ENCODE data around the gene FRYL.
"Not testable (repeated sequence)": the region's sequence is repeated elsewhere in the genome, so short reads cannot be mapped to it uniquely, and the experiment has no call there.

FRYL gene

DNA sequence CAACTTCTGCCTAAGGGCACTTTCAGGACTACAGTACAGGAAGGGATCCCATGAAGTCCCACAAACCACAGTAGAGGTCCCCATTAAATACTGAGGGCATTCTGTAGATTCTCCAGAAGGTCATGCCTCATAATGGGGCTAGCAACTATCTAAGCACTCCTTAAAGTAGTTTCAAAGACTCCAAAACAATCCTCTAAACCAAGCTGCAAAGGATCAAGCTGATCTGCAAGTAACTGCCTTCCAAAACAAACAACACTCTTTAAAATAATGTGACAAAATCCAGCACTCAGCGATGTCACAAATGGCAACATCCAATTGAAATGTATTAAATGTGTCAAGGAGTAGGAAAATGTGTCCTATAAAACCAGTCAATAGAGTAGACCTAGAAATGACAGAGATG lies 118.7 kb downstream of the FRYL start:
- DNase-seq (ENCODE audit: low spot score), result no peak

DNA sequence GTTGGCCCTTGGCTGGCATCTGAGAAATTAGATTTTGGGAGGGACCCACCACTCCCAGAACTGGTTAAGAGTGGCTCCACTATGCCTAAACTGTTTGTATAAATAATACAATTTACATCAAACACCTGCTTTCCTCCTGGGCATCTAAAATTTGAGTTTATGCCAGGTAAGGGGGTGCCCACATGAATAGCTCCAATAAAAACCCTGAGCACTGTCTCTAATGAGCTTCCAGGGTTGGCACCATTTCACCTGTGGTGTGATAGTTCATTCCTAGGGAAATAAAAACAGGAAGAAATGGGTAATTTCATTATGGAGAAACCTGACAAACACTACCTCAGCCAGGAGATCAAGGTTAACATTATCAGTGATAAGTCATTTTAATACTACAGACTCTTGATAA lies 119.7 kb downstream of the FRYL start:
- DNase-seq (ENCODE audit: low spot score), result no peak

DNA sequence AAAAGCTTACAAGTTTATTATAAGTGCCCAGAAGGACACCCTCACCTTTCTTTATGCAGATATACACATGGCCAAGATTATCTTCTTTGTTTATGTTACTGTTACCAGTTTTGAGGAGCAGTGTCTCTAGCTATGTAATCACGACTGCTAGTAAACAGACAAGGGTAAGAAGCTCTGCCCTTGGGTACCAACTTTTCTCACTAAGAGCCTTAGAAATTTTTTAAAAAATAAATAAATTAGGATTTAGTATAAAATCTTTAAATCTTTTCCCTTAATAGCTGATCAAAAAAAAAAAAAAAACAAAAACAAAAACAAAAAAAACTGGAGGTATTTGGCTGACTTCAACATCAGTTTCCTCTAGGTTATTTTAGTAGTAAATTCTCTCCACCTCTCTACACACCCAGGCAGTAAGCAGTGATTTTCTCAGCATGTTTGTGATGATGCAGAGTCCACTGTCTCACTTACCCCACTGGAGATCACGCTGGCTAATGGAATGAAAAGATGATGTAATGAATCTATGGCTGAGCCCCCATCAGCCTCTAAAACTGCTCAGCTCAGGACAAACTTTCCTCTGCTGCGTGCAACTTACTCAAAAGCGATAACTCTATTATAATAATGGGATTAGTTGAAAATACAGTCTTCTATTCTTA lies 125.9 kb downstream of the FRYL start:
- no peak for DNase-seq (ENCODE audit: low spot score)

DNA sequence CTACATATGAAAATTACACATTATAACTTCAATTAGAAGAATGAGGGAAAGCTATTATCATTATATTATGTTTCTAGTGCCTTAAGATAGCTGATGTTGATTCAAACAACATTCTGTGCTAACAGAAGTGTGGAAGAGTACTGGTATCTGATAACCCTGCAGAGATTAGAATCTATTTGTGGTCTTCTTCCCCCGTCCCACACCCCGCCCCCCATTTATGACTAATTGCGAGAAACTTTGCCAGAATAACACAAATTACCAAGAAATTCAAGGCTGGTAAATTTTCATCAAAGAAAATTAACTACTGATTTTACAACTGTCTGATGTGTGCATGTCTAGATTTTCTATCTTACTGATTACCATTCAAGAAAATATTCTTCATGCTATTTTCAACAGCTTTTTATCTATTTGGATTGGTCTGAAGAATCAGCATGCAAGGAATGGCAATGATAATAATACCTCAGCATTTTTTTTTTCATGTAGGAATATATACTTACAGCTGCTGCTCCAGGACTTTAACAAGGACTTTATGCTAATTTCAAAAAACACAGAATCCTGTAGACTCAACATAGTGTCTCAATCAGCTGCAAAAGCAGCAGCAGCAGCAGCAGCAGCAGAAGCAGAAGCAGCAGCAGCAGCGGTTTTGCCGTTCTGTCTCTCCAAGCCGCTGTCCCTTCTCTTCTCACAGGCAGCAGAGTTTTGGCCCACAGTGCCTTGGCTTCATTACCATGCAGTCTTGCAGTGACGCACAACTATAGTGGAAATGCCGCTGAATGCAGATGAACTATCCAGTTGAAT lies 126.7 kb downstream of the FRYL start:
- peak; percentile 77 for DNase-seq (ENCODE audit: low spot score)

DNA sequence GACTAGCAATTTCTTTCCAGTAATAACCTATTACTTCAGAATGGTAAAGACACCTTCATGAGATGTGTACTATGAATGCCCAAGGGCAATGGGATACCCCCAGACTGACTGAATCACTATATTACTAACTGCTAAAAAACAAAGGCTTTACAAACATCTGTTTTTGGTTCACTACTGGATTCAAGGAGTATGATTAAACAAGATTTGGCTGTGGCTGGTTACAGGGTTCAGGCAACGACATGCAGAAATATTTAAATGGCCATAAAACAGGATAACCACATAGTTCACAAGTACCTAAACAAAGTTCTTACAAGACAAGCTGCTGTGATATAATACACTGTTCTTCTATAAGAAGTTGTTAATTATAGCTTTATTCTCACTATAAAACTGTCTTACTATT lies 128.2 kb downstream of the FRYL start:
- DNase-seq (ENCODE audit: low spot score), result no peak

DNA sequence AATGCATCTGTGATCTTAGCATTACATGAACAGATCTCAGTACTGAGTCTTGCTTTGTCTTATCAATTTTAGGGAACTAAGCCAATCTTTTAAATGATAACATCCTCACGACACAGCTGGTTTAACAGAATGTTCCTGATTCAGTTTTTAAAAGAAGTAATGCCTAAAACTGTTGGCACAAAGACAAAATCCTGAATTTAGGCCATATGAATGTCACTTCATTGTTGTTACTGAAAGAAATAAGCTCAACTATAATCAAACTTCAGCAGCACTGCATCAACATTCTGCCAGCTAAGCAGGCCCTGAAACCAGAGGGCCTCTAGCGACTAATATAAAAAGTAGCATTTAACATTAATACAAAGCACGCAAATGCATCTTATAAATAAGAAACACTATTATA lies 130.6 kb downstream of the FRYL start:
- no peak for DNase-seq (ENCODE audit: low spot score)

DNA sequence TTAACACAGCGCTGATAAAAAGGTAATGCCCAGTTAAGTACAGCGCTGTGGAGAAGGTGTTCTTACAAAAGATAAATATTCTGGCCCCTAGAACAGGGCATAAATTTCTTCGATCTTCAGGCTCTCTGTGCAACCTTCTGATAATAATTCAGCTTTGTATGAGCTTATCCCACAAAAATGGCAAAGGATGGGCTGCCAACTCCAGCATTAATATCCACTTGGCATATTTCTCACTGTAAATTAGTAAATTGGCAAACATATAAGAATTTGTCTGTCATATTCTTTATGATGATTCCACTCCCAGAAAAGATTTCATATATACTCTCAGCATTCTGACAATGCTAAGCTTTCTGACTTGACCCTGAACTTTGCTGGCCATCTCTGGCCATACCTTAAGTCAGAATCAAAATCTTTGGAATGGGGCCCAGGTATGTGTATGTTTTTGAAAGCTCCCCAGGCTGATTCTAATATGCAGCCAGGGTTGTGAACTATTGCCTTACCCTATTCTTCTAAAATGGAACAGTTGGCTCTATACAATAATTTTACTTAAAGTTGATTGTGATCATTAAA lies 134.8 kb downstream of the FRYL start:
- no peak for DNase-seq (ENCODE audit: low spot score)

DNA sequence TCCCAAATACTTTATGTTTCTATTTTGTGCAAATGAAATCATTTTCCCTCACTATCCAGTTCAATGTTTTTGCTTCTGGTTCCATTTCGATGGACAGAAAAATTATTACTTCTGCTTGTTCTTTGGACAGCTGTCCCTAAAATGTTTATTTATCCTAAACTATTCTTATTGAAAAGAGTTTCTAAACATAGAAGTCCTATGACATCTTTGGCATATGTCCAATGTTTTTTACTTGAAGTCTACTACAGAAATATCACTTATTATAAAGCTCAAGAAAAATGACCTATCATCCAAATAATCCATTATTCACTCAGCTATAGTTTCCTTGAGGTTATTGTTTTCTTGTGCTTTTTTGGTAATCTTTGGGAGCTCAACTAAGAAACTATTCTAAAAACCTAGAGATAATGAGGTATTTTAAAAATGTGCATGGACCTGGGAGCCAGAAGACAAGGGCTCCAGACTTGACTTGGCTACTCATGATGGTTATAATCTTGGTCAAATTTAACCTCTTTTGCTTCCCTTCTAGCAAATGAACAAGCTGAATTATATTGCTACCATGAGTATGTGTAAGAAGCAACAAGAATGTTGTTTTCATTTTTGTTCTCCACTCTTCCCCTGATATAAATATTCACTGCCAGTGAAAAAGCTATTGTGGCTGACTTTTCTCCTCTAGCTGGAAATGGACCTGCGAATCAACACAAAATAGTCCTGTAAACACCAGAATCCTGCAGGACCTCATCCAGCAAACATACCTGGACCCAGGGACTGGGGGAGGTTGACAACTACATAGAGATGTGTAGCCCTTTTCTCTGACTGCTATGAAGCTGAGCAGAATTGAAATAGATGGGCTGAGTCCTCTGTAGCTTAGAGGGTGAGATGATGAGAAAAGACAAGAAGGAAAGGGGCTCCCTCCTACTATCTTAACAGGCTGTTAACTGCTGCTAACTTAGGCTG lies 137.4 kb downstream of the FRYL start:
- DNase-seq (ENCODE audit: low spot score), result no peak

DNA sequence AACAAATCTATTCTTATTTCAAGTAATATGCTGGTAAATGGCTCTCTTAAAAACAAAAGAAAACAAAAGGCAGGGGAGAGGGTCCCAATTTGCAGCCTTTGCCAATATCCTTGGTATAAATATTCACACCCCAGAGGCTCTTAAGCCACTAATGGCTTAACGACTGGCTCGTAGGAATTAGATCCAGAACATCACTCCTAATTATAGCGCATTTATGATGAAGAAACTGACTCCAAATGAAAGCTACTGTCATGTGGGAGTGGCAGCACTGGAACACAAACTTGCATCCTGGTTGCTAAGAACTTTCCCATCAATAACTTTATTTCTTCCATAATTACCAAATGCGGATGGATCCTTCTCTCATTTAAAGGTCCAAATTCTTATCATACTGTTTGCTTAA lies 138.7 kb downstream of the FRYL start:
- no peak for DNase-seq (ENCODE audit: low spot score)

DNA sequence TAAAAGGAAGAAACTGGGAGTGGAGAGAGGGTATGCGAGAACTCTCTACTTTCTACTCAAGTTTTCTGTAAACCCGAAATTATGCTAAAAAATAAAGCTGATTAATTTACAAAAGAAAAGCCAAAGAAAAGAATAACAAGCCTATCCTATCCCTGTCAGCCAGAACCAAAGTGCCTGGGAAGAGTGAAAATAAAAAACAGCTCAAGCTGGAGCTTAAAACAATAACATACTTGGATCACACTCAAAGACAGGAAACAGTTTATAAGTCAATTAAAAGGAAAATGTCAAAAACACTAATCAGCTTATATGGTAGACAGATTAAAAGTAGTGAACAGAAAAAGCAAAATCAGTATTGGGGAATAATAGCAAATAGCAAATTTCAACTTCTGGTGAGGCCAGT lies 139.4 kb downstream of the FRYL start:
- no peak for DNase-seq (ENCODE audit: low spot score)

DNA sequence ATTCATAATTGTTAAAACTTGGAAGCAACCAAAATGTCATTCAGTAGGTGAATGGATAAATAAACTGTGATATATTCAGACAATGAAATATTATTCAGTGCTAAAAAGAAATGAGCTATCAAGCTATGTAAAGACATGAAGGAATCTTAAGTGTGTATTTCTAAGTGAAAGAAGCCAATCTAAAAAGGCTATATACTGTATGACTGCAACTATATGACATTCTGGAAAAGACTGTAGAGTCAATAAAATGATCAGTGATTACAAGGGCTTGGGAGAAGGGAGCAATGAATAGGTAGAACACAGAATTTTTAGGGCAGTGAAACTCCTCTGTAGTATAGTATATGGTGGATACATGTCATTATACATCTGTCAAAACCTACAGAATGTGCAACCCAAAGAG lies 139.9 kb downstream of the FRYL start:
- DNase-seq (ENCODE audit: low spot score), result no peak

DNA sequence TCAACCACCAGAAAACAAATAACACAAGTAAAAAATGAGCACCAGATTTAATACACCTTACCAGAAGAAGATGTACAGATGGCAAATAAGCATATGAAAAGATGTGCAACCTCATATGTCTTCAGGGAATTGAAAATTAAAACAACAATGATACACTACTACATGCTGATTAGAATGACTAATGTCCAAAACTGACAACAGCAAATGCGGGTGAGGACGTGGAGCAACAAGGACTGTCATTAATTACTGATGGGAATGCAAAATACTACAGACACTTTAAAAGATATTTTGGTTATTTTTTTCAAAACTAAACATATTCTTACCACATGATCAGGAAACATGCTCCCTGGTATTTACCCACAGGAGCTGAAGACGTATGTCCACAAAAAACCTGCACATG lies 140.3 kb downstream of the FRYL start:
- DNase-seq (ENCODE audit: low spot score), result no peak

DNA sequence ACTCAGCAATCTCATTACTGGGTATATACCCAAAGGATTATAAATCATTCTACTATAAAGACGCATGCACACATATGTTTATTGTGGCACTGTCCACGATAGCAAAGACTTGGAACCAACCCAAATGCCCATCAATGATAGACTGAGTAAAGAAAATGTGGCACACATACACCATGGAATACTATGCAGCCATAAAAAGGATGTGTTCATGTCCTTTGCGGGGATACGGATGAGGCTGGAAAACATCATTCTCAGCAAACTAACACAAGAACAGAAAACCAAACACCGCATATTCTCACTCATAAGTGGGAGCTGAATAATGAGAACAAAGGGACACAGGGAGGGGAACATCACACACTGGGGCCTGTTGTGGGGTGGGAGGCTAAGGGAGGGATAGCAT lies 141.5 kb downstream of the FRYL start:
- DNase-seq (ENCODE audit: low spot score), result not testable (repeated sequence)

DNA sequence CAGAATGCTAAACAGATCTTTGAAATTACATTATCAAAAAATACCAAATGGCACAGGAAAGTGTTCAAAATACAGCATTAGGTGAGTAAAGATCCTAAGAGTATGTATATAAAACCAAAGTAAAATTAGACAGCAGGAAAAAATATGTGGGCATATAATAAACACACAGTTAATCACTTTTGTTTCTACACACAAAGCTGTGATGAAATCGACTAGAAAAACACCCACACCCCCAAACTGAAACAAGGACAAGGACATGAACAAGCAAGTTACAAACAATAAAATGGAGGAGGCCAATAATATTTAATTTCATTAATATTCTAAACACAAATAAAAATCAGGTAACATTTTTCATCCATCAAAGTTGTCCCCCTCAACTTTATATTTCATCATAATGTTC lies 143.2 kb downstream of the FRYL start:
- no peak for DNase-seq (ENCODE audit: low spot score)

DNA sequence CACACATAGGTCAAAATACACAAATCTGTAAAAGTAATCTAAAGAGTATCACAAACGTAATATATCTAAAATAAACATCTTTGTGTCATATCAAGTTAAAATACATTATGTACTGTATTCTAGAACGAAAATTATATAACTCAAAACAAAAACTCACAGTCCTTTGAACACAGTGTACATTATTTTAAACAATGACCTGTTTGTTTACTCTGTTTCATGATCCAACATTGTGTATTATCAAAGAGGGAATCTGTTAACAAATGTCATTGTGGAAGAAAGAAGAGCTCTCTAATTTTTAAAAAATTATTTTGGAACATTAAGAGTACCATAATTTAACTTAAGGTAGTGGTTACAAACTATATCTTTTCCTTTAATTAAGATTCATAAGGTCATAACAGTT lies 144.1 kb downstream of the FRYL start:
- no peak for DNase-seq (ENCODE audit: low spot score)

DNA sequence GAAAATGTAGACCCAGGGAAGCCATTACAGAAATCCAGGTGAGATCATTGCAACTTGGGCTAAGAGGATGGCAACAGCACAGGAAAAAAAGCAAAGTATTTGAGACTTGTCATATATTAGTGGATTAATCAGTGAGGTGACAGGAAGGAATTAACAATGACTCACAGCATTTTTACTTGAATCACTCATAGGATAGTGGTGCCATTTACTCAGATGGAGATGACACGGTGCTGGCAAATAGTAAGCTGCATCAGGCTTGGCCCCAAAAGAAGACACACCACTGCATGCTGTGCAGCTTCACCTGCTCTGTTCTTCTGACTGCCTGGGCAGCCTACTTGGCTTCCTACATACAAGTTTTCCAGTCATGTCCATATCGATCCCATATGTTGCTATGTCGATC lies 144.8 kb downstream of the FRYL start:
- peak; percentile 36 for DNase-seq (ENCODE audit: low spot score)

DNA sequence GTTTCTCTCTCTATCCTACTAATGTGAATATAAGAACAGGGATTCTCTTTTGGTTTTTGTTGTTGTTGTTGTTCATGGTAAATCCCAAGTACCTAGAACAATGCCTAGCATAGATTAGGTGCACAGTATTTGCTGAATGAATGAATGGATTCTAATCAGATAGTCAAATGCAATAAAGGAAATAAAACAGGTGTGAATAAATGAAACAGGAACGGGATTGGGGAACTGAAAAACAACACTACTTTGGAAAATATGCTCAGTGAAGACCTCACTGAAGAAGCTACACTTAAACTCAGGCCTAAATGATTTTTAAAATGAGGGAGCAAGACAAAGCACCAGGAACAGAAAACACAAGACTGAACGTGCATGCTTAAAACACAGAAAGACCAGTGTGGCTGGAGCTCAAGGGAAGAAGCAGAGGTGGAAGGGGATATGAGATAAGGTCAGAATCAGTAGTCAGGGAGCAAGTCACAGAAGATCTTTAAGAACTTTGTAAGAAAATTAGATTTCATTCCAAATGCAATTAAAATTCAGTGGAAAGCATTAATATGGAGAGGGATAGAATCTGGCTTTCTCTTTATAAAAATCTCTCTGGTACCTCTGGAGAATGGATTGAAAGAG lies 145.3 kb downstream of the FRYL start:
- DNase-seq (ENCODE audit: low spot score), result no peak

DNA sequence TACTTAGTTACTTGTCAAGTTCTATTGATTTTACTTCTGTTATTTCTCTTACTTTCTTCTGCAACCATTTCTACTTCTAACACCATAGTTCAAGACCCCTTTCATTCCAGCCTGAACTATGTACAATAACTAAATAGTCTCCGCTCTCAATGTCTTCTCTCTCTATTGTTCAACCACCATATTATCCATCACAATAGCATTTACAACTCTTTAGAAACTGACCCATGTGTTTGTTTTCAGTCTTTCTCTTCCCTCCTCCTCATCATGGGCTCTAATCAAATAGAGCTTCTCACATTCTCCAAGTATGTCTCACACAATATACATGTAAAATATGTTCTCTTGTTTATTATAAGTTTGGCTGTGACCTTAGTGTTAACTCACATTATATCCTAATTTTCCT lies 146.4 kb downstream of the FRYL start:
- DNase-seq (ENCODE audit: low spot score), result no peak

DNA sequence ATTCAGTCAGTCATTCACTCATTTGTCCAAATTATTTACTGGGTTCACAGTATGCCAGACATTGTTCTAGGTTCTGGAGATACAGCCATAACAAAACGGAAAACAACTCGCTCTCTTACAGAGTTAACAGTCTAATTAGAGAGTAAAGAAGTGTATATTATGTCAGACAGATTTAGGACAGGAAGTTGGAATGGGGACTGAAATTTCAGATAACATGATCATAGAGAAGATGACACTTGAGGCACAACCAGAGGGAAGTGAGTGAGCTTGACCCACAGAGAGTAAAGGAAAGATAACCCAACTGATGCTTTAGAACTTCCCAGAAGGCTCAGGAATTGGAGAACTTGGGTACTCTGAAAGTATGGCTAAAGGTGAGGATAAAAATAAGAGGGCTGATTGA lies 150.6 kb downstream of the FRYL start:
- no peak for DNase-seq (ENCODE audit: low spot score)

DNA sequence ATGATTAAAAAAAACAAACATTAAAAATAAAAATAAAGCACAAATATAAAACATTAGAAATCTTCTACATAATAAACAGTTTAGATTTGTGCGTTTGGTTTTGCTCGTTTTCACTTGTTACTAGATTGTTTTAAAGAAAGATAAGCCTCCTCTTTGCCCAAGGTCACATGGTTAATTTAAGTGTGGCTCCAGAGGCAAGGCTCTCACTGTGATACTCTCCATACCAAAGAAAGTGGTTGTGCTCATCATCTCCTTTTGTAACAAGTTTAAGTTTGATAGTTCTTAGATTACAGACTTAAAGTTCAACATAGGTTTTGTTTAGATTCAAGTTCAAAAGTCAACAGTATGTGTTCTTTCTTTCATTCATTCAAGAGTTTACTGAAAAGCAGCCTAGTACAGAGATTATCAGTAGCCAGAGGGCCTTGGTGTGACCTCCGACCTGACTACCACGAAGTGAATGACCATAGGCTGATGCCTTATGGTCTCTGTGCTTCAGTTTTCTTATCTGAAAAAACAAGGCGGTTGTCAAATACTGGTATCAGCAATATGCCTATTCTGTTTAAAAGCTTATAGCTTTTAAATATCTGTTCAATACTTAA lies 156.8 kb downstream of the FRYL start:
- DNase-seq (ENCODE audit: low spot score), result no peak

DNA sequence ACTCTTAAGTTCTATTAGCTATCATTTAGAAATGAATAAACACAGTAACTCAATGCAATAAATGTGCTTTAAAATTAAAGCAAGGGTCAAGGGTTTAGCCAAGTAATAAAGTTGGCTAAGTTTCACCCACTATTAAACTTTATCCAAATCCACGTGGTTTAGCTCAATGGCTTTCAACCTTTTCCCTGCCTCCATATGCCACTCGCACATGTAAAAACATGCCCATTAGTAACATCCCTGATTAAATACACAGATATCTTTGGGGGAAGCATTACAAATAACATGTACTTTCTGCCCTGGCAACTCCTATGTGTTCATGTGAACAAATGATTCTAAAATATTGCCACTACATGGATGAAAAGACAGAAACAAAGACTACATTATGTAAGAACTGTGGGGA lies 159.2 kb downstream of the FRYL start:
- no peak for DNase-seq (ENCODE audit: low spot score)

DNA sequence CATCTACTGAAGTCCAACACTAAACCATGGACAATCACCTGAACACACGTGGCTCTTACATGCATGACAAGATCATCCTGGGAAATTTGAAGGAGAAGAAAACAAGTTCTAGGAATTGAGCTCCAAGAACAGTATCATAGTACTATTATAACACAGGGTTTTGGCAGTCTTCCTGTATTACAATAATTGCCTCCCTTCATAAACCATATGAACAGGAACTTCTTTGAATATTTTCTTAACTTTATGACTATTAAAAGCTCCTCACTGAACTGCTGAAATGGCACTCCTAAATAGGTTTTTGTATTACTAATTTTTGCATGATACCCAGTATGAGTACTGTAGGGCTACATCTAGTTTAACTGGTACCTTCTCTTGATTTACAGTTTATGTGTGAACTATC lies 160.0 kb downstream of the FRYL start:
- DNase-seq (ENCODE audit: low spot score), result no peak
